ENCODE measurements around the gene ITGB4. TPM values are rescaled to one million over a fixed set of nuclear protein-coding genes. Genes with fewer than 3 reads are reported as not detected.
A peak's percentile ranks its signal among the peaks of the same experiment; 100 is the strongest.

Gene ITGB4
- total and polyA plus RNA-seq, 2 experiments from 2014 or later = 6.1 to 9.7 TPM

DNA sequence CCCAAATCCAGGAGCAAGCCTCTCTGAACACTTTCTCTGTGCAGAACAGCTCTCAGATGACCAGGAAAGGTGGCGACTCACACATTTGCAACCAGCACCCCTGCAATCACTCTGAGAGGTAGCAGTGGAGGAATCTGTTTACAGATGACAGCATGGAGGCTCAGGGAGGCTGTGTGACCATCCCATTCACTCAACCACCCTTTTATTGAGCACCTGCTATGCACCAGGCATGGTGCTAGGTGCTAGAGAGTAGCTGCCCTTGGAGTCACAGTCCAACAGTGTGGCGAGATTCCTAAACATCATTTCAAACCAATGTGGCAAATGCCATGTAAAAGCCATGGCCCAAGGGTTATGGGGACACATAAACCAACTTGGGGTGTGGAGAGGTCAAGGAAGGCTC lies 1.5 kb upstream of the ITGB4 start:
- peaks cover 2% of the 10 kb centered on the region; the same call in 2 of the 3 replicates for H3K4me1 Mint-ChIP-seq
- H3K36me3 Mint-ChIP-seq (ENCODE audit: low read depth) = no peaks in the 10 kb centered on the region
- peak overlapping the region; percentile 75; the same call in 1 of the 3 replicates for H3K4me3 Mint-ChIP-seq
- Histone ChIP-seq H3F3A (replicated peaks; ENCODE audit: low read depth) (peaks cover 12% of the 10 kb centered on the region; the same call in 1 of the 2 replicates), H3K79me2 (replicated peaks; ENCODE audit: insufficient read depth) (no peaks in the 10 kb centered on the region), H3K27me3 (ENCODE audit: insufficient read depth) (peaks cover 17% of the 10 kb centered on the region), H4K20me1 (replicated peaks; ENCODE audit: insufficient read depth) (no peaks in the 10 kb centered on the region), H3K4me3 (no peak overlapping the region), H3K9me2 (ENCODE audit: insufficient read depth) (no peaks in the 10 kb centered on the region), H2AFZ (no peak overlapping the region), H3K36me3 (ENCODE audit: insufficient read depth) (no peaks in the 10 kb centered on the region), H3K4me1 (ENCODE audit: insufficient read depth) (no peaks in the 10 kb centered on the region; the same call in 1 of the 2 replicates), H3K27ac (ENCODE audit: low read depth) (no peak overlapping the region), H3K4me2 (no peak overlapping the region)
- no peak overlapping the region for H3K27ac Mint-ChIP-seq
- no peaks in the 10 kb centered on the region for H3K9me3 Mint-ChIP-seq
- DNase-seq (ENCODE audit: low spot score) (no peak), ATAC-seq (no peak)
- no peak for TF ChIP-seq EZH2 (IDR thresholded peaks at IDR 0.05; ENCODE audit: low read depth, unreplicated experiment)
- no peak for TF ChIP-seq EZH2phosphoT487 (IDR thresholded peaks at IDR 0.05; ENCODE audit: unreplicated experiment)
- no peak for TF ChIP-seq NANOG (IDR thresholded peaks at IDR 0.05; ENCODE audit: borderline replicate concordance)
- no peak for TF ChIP-seq CREB1 (CRISPR knock-in tag; IDR thresholded peaks at IDR 0.05; ENCODE audit: low read depth)
- TF ChIP-seq, protein P1, sequence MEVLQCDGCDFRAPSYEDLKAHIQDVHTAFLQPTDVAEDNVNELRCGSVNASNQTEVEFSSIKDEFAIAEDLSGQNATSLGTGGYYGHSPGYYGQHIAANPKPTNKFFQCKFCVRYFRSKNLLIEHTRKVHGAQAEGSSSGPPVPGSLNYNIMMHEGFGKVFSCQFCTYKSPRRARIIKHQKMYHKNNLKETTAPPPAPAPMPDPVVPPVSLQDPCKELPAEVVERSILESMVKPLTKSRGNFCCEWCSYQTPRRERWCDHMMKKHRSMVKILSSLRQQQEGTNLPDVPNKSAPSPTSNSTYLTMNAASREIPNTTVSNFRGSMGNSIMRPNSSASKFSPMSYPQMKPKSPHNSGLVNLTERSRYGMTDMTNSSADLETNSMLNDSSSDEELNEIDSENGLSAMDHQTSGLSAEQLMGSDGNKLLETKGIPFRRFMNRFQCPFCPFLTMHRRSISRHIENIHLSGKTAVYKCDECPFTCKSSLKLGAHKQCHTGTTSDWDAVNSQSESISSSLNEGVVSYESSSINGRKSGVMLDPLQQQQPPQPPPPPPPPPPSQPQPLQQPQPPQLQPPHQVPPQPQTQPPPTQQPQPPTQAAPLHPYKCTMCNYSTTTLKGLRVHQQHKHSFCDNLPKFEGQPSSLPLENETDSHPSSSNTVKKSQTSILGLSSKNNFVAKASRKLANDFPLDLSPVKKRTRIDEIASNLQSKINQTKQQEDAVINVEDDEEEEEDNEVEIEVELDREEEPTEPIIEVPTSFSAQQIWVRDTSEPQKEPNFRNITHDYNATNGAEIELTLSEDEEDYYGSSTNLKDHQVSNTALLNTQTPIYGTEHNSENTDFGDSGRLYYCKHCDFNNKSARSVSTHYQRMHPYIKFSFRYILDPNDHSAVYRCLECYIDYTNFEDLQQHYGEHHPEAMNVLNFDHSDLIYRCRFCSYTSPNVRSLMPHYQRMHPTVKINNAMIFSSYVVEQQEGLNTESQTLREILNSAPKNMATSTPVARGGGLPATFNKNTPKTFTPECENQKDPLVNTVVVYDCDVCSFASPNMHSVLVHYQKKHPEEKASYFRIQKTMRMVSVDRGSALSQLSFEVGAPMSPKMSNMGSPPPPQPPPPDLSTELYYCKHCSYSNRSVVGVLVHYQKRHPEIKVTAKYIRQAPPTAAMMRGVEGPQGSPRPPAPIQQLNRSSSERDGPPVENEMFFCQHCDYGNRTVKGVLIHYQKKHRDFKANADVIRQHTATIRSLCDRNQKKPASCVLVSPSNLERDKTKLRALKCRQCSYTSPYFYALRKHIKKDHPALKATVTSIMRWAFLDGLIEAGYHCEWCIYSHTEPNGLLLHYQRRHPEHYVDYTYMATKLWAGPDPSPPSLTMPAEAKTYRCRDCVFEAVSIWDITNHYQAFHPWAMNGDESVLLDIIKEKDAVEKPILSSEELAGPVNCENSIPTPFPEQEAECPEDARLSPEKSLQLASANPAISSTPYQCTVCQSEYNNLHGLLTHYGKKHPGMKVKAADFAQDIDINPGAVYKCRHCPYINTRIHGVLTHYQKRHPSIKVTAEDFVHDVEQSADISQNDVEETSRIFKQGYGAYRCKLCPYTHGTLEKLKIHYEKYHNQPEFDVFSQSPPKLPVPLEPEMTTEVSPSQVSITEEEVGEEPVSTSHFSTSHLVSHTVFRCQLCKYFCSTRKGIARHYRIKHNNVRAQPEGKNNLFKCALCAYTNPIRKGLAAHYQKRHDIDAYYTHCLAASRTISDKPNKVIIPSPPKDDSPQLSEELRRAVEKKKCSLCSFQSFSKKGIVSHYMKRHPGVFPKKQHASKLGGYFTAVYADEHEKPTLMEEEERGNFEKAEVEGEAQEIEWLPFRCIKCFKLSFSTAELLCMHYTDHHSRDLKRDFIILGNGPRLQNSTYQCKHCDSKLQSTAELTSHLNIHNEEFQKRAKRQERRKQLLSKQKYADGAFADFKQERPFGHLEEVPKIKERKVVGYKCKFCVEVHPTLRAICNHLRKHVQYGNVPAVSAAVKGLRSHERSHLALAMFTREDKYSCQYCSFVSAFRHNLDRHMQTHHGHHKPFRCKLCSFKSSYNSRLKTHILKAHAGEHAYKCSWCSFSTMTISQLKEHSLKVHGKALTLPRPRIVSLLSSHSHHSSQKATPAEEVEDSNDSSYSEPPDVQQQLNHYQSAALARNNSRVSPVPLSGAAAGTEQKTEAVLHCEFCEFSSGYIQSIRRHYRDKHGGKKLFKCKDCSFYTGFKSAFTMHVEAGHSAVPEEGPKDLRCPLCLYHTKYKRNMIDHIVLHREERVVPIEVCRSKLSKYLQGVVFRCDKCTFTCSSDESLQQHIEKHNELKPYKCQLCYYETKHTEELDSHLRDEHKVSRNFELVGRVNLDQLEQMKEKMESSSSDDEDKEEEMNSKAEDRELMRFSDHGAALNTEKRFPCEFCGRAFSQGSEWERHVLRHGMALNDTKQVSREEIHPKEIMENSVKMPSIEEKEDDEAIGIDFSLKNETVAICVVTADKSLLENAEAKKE (CRISPR knock-in tag; IDR thresholded peaks at IDR 0.05) = no peak
- no peak for TF ChIP-seq STAT1 (IDR thresholded peaks at IDR 0.05; ENCODE audit: unreplicated experiment)
- TF ChIP-seq, protein P2, sequence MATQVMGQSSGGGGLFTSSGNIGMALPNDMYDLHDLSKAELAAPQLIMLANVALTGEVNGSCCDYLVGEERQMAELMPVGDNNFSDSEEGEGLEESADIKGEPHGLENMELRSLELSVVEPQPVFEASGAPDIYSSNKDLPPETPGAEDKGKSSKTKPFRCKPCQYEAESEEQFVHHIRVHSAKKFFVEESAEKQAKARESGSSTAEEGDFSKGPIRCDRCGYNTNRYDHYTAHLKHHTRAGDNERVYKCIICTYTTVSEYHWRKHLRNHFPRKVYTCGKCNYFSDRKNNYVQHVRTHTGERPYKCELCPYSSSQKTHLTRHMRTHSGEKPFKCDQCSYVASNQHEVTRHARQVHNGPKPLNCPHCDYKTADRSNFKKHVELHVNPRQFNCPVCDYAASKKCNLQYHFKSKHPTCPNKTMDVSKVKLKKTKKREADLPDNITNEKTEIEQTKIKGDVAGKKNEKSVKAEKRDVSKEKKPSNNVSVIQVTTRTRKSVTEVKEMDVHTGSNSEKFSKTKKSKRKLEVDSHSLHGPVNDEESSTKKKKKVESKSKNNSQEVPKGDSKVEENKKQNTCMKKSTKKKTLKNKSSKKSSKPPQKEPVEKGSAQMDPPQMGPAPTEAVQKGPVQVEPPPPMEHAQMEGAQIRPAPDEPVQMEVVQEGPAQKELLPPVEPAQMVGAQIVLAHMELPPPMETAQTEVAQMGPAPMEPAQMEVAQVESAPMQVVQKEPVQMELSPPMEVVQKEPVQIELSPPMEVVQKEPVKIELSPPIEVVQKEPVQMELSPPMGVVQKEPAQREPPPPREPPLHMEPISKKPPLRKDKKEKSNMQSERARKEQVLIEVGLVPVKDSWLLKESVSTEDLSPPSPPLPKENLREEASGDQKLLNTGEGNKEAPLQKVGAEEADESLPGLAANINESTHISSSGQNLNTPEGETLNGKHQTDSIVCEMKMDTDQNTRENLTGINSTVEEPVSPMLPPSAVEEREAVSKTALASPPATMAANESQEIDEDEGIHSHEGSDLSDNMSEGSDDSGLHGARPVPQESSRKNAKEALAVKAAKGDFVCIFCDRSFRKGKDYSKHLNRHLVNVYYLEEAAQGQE (IDR thresholded peaks at IDR 0.05; ENCODE audit: unreplicated experiment) = no peak
- TF ChIP-seq ZNF114 (CRISPR knock-in tag; IDR thresholded peaks at IDR 0.05) = no peak
- TF ChIP-seq, protein P3, sequence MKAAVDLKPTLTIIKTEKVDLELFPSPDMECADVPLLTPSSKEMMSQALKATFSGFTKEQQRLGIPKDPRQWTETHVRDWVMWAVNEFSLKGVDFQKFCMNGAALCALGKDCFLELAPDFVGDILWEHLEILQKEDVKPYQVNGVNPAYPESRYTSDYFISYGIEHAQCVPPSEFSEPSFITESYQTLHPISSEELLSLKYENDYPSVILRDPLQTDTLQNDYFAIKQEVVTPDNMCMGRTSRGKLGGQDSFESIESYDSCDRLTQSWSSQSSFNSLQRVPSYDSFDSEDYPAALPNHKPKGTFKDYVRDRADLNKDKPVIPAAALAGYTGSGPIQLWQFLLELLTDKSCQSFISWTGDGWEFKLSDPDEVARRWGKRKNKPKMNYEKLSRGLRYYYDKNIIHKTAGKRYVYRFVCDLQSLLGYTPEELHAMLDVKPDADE (IDR thresholded peaks at IDR 0.05) = no peak
- TF ChIP-seq JUNB (IDR thresholded peaks at IDR 0.05; ENCODE audit: unreplicated experiment) = no peak
- no peak for TF ChIP-seq CTCF (conservative IDR thresholded peaks at IDR 0.05; ENCODE audit: low read depth in 2 of 2)
- no peak for TF ChIP-seq ZNF331 (CRISPR knock-in tag; IDR thresholded peaks at IDR 0.05; ENCODE audit: low read depth)
- TF ChIP-seq POLR2AphosphoS5 (IDR thresholded peaks at IDR 0.05; ENCODE audit: low read depth) = no peak
- H3K27me3 Mint-ChIP-seq (ENCODE audit: insufficient read depth, low read depth, poor library complexity) = peaks cover 25% of the 10 kb centered on the region

Data from GM23338 (cell line).